Measurements from ENCODE around the gene HIVEP1.

HIVEP1 gene

GRCh38 chr6:12024216-12024615 lies 12.1 kb downstream of the HIVEP1 start:
- Histone ChIP-seq H3K36me3 (ENCODE audit: control insufficient read depth, insufficient read depth, low read length) (no peaks in the 10 kb centered on the region), H3K27ac (no peak overlapping the region), H3K9ac (no peak overlapping the region), H3K4me1 (no peaks in the 10 kb centered on the region), H3K4me3 (ENCODE audit: low read depth, low read length) (no peak overlapping the region), H2AFZ (no peak overlapping the region), H3K9me3 (ENCODE audit: control insufficient read depth, low read length) (no peaks in the 10 kb centered on the region), H3K79me2 (peaks cover 27% of the 10 kb centered on the region), H3K27me3 (ENCODE audit: control insufficient read depth, insufficient read depth, low read length) (no peaks in the 10 kb centered on the region), H3K4me2 (ENCODE audit: low read length) (no peak overlapping the region)
- no peak for TF ChIP-seq CTCF (IDR thresholded peaks at IDR 0.05)

- no peak overlapping the region for H3K27ac ChIP-seq
- no peaks in the 10 kb centered on the region for H3K4me1 ChIP-seq
- no peak for TF ChIP-seq CTCF (IDR thresholded peaks at IDR 0.05)
Measured at GRCh38 chr6:12024699-12025434, 12.8 kb downstream of the HIVEP1 start.

DNA sequence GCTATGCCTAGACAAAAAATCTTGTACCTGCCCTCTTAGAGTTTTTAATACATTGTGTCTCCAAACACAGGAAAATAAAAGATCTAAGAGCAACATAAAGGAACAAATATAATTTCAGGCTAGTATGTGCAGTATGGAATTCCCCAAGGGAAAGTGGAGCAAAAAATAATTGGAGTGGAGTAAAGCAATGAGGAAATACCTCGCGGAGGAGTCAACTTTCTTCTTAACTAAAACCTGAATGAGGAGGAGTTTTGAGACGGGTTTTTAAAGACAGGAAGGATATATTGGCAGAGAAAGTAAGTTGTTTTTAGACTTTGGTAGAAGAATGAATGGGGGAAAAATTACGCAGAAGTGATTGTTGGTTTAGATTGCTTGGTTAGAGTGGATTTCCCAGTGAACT lies 14.0 kb downstream of the HIVEP1 start:
- Histone ChIP-seq H3K9me3 (ENCODE audit: control insufficient read depth, low read length) (no peaks in the 10 kb centered on the region), H2AFZ (no peak overlapping the region), H3K4me3 (ENCODE audit: low read depth, low read length) (no peak overlapping the region), H3K79me2 (peaks cover 27% of the 10 kb centered on the region), H3K27me3 (ENCODE audit: control insufficient read depth, insufficient read depth, low read length) (no peaks in the 10 kb centered on the region), H3K4me2 (ENCODE audit: low read length) (no peak overlapping the region), H3K36me3 (ENCODE audit: control insufficient read depth, insufficient read depth, low read length) (no peaks in the 10 kb centered on the region), H3K9ac (no peak overlapping the region), H3K27ac (no peak overlapping the region), H3K4me1 (no peaks in the 10 kb centered on the region)
- TF ChIP-seq CTCF (IDR thresholded peaks at IDR 0.05): no peak

More at GRCh38 chr6:12024699-12025434, 12.8 kb downstream of the HIVEP1 start:
- Histone ChIP-seq H2AFZ (no peak overlapping the region), H3K79me2 (peaks cover 27% of the 10 kb centered on the region), H3K36me3 (ENCODE audit: control insufficient read depth, insufficient read depth, low read length) (no peaks in the 10 kb centered on the region), H3K27me3 (ENCODE audit: control insufficient read depth, insufficient read depth, low read length) (no peaks in the 10 kb centered on the region), H3K9ac (no peak overlapping the region), H3K4me3 (ENCODE audit: low read depth, low read length) (no peak overlapping the region), H3K9me3 (ENCODE audit: control insufficient read depth, low read length) (no peaks in the 10 kb centered on the region), H3K4me2 (ENCODE audit: low read length) (no peak overlapping the region)

DNA sequence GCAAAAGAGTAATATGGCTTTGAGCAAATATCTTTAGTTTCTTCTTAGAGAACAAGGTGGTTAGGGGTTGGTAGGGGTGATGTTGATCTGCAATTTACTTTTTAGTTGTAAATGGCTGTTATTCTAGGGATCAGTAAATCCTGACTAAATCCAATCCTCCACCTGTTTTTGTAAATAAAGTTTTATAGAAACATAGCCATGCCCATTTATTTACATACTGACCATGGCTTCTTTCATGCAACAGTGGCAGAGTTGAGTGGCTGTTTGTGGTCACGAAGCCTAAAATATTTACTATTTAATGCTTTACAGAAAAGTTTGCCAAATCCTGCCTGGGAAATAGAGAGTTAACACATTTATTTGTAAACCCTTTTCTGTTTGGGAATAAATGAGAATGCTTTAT lies 14.7 kb downstream of the HIVEP1 start:
- TF ChIP-seq CTCF (IDR thresholded peaks at IDR 0.05): no peak
- H3K27ac ChIP-seq: no peak overlapping the region
- no peak overlapping the region for H3K4me3 ChIP-seq (ENCODE audit: low read depth, low read length)
- H3K79me2 ChIP-seq: peaks cover 23% of the 10 kb centered on the region
- H2AFZ ChIP-seq: no peak overlapping the region
- H3K27me3 ChIP-seq (ENCODE audit: control insufficient read depth, insufficient read depth, low read length): no peaks in the 10 kb centered on the region
- H3K36me3 ChIP-seq (ENCODE audit: control insufficient read depth, insufficient read depth, low read length): no peaks in the 10 kb centered on the region
- H3K9ac ChIP-seq: no peak overlapping the region
- H3K4me2 ChIP-seq (ENCODE audit: low read length): no peak overlapping the region
- H3K9me3 ChIP-seq (ENCODE audit: control insufficient read depth, low read length): no peaks in the 10 kb centered on the region
- H3K4me1 ChIP-seq: no peaks in the 10 kb centered on the region

DNA sequence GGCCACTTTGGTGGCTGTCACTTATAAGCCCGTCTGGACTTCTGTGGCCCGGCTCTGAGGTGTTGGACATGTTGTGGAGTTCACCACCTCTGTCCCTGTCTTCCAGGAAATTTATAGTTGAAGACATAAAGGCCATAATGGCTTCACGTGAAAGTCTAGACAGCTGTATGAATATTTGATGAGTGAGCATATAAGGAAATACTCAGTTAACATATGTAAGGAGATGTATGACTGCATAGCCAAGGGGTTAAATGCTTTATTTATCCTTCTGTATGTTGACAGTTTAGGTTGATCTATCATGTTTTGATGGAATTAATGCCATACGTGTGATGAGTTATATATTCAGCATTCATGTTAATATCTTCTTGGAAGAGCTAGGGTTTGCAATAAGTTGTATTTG lies 16.1 kb downstream of the HIVEP1 start:
- no peak overlapping the region for H3K4me3 ChIP-seq (ENCODE audit: low read depth, low read length)
- H2AFZ ChIP-seq: no peak overlapping the region
- no peaks in the 10 kb centered on the region for H3K9me3 ChIP-seq (ENCODE audit: control insufficient read depth, low read length)
- H3K36me3 ChIP-seq (ENCODE audit: control insufficient read depth, insufficient read depth, low read length): no peaks in the 10 kb centered on the region
- H3K27me3 ChIP-seq (ENCODE audit: control insufficient read depth, insufficient read depth, low read length): no peaks in the 10 kb centered on the region
- no peaks in the 10 kb centered on the region for H3K4me1 ChIP-seq
- peaks cover 17% of the 10 kb centered on the region for H3K79me2 ChIP-seq
- H3K9ac ChIP-seq: no peak overlapping the region
- no peak overlapping the region for H3K27ac ChIP-seq
- no peak overlapping the region for H3K4me2 ChIP-seq (ENCODE audit: low read length)
- TF ChIP-seq CTCF (IDR thresholded peaks at IDR 0.05): no peak
